Measurements from ENCODE around the gene HTR3C. TPM values are rescaled to one million over a fixed set of nuclear protein-coding genes. Genes with fewer than 3 reads are reported as not detected.
A peak's percentile ranks its signal among the peaks of the same experiment; 100 is the strongest.
"Not testable (repeated sequence)": the region's sequence is repeated elsewhere in the genome, so short reads cannot be mapped to it uniquely, and the experiment has no call there.

The HTR3C gene
- not detected for total RNA-seq
- long read RNA-seq = 0 reads

GRCh38 chr3:184052767-184053166 lies at the start of gene HTR3C:
Gene HTR3C (plus strand): TSS chr3:184053047. CDS start chr3:184053081, 34 bp downstream.
- DNase-seq = no peak
- no peak for ATAC-seq (ENCODE audit: poor library complexity)
- intact Hi-C loops (cut with DNase I) = no loop called here

- ATAC-seq (ENCODE audit: poor library complexity) (no peak), DNase-seq (no peak)
- intact Hi-C loops (cut with DNase I) = no loop called here
Measured at GRCh38 chr3:184003187-184003967, 49.5 kb upstream of the HTR3C start.

GRCh38 chr3:184004476-184004875 lies 48.4 kb upstream of the HTR3C start:
- ATAC-seq (ENCODE audit: poor library complexity) = peak; percentile 40
- intact Hi-C loops (cut with DNase I) = no loop called here
- DNase-seq = no peak

- intact Hi-C loops (cut with DNase I) = loop anchor here (5.0 kb wide), 1 partner anchor 369 kb away; the partner anchor contains the start of gene KLHL24
- peak; percentile 77 for ATAC-seq (ENCODE audit: poor library complexity)
- DNase-seq = peak; percentile 76
Measured at GRCh38 chr3:184005941-184006507, 46.8 kb upstream of the HTR3C start.

GRCh38 chr3:184007143-184007813 lies 45.6 kb upstream of the HTR3C start:
- ATAC-seq (ENCODE audit: poor library complexity); DNase-seq: not testable (repeated sequence)
- intact Hi-C loops (cut with DNase I) = loop anchor here (5.0 kb wide), 1 partner anchor 370 kb away; the partner anchor contains the start of gene KLHL24

- intact Hi-C loops (cut with DNase I) = loop anchor here (5.0 kb wide), 1 partner anchor 371 kb away; the partner anchor contains the start of gene KLHL24
- ATAC-seq (ENCODE audit: poor library complexity) = no peak
- DNase-seq = no peak
Measured at GRCh38 chr3:184008161-184008560, 44.7 kb upstream of the HTR3C start.

- ATAC-seq (ENCODE audit: poor library complexity) (no peak), DNase-seq (no peak)
- intact Hi-C loops (cut with DNase I) = no loop called here
Measured at GRCh38 chr3:184011230-184011876, 41.5 kb upstream of the HTR3C start.

GRCh38 chr3:184011937-184012889 lies 40.6 kb upstream of the HTR3C start:
- ATAC-seq (ENCODE audit: poor library complexity) (no peak), DNase-seq (no peak)
- intact Hi-C loops (cut with DNase I) = no loop called here

- DNase-seq (no peak), ATAC-seq (ENCODE audit: poor library complexity) (peak; percentile 55)
- intact Hi-C loops (cut with DNase I) = no loop called here
Measured at GRCh38 chr3:184015381-184016019, 37.3 kb upstream of the HTR3C start.

GRCh38 chr3:184016169-184016570 lies 36.7 kb upstream of the HTR3C start:
- DNase-seq (no peak), ATAC-seq (ENCODE audit: poor library complexity) (no peak)
- intact Hi-C loops (cut with DNase I) = no loop called here

GRCh38 chr3:184016811-184017671 lies 35.8 kb upstream of the HTR3C start:
- ATAC-seq (ENCODE audit: poor library complexity) (peak; percentile 94), DNase-seq (peak; percentile 79)
- intact Hi-C loops (cut with DNase I) = no loop called here

GRCh38 chr3:184017672-184018423 lies 35.0 kb upstream of the HTR3C start, which contains the start of gene ABCC5:
Gene ABCC5 (minus strand): TSS chr3:184017884. CDS start chr3:184014392, 3,492 bp downstream.
- ATAC-seq (ENCODE audit: poor library complexity) (peak; percentile 97), DNase-seq (peak; percentile 96)
- intact Hi-C loops (cut with DNase I) = no loop called here

GRCh38 chr3:184018424-184018973 lies 34.3 kb upstream of the HTR3C start:
- intact Hi-C loops (cut with DNase I) = no loop called here
- ATAC-seq (ENCODE audit: poor library complexity) = no peak
- DNase-seq = no peak

- ATAC-seq (ENCODE audit: poor library complexity) (no peak), DNase-seq (no peak)
- intact Hi-C loops (cut with DNase I) = no loop called here
Measured at GRCh38 chr3:184022323-184022722, 30.5 kb upstream of the HTR3C start.

- DNase-seq; intact Hi-C loops (cut with DNase I); ATAC-seq (ENCODE audit: poor library complexity): not testable (repeated sequence)
Measured at GRCh38 chr3:184025256-184025655, 27.6 kb upstream of the HTR3C start.
